ENCODE results near the gene TFPI.

TFPI gene

DNA sequence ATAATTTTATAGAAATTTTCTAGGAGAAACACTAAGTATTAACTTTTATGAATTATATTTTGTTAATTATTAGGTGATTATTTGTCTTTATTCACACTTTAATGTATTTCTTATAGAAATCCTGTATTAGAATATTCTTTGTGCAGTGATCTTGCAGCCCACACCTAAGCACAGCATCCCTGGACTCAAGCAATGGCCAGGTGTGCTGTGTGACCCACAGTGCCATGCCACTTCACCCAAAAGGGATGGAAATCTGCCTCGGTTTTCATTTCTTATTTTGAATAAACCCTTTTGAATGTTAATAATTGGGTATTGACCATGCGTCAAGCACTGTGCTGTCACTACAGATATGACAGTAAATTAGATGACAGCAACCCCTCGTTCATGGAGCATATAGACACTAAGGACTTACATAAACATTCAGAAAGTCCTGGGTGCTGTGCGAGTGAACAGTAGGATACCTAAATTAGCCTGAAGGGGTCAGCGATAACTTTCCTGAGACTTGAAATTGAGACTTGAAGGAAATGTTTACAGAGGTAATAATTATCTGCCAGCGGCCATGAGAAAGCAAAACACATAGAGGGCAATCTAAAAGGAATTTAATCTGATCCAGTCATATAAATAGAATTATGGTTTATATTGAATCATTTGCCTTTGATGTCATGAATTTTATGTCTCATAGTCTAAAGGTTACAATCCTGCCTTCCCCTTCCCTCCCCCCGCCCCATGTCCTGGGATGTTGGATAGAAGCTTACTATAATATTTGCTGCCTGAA is 53.5 kb downstream of the TFPI start:
- no peak overlapping the region for H3K4me3 ChIP-seq (replicated peaks; ENCODE audit: low read depth, low read length)
- TF ChIP-seq, protein P1, sequence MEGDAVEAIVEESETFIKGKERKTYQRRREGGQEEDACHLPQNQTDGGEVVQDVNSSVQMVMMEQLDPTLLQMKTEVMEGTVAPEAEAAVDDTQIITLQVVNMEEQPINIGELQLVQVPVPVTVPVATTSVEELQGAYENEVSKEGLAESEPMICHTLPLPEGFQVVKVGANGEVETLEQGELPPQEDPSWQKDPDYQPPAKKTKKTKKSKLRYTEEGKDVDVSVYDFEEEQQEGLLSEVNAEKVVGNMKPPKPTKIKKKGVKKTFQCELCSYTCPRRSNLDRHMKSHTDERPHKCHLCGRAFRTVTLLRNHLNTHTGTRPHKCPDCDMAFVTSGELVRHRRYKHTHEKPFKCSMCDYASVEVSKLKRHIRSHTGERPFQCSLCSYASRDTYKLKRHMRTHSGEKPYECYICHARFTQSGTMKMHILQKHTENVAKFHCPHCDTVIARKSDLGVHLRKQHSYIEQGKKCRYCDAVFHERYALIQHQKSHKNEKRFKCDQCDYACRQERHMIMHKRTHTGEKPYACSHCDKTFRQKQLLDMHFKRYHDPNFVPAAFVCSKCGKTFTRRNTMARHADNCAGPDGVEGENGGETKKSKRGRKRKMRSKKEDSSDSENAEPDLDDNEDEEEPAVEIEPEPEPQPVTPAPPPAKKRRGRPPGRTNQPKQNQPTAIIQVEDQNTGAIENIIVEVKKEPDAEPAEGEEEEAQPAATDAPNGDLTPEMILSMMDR (IDR thresholded peaks at IDR 0.05; ENCODE audit: low read depth, low read length, missing control alignments), result peak; percentile 29
- DNase-seq (ENCODE audit: extremely low read depth, low read depth), result no peak

DNA sequence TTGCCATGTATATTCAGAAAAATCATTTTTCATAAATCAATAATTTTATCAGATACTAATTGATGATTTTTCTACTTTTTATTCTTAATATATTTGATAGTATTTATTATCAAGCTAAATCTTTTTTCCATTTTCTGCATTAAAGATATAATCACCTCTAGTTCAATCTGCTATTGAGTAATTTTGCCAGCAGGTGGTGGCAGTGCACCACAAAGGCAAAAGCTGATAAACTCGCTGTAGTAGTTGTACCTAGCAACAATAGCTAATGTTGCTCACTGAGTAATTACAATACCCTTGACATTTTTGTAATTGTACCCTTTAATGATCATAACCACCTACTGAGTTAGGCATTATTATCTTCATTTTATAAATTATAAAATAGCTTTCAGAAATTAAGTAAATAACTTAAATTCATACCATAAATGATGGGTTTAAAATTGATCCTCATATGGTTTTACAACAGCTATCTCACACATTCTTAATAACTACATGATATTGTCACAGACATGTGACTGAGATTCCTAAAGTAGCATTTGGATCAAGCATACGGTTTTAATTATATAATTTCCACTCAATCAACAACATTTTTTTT is 54.2 kb downstream of the TFPI start:
- DNase-seq (ENCODE audit: extremely low read depth, low read depth), result no peak
- TF ChIP-seq, protein P1 (IDR thresholded peaks at IDR 0.05; ENCODE audit: low read depth, low read length, missing control alignments), result peak; percentile 65
- H3K4me3 ChIP-seq (replicated peaks; ENCODE audit: low read depth, low read length), result no peak overlapping the region

DNA sequence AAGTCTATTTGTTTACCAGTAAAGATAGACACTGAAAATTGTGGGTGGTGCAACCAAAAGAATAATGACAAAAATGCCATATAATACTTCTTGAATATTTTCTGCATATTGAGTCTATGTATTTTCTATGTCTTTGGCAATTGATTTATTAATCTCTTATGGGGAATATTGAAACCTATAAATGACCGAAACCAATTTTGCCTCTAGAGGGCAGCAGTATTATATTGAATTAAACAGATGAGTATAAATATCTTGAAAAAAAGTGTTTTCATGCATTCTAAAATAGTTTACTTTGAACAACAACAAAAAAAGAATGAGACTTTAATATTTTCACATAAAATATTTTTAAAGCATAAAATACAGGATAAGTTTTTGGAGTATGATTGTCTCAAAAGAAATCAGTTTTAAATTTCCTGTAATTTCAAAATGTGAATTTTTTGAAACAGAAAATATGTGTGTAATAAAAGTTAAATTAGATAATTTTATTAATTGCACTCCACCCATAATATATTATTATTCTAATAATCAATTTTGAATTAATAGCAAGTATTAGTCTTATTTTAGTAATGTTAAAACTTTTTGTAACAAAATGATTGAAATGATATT is 56.3 kb downstream of the TFPI start:
- no peak overlapping the region for H3K4me3 ChIP-seq (replicated peaks; ENCODE audit: low read depth, low read length)
- no peak for DNase-seq (ENCODE audit: extremely low read depth, low read depth)
- TF ChIP-seq, protein P1 (IDR thresholded peaks at IDR 0.05; ENCODE audit: low read depth, low read length, missing control alignments), result peak; percentile 28

DNA sequence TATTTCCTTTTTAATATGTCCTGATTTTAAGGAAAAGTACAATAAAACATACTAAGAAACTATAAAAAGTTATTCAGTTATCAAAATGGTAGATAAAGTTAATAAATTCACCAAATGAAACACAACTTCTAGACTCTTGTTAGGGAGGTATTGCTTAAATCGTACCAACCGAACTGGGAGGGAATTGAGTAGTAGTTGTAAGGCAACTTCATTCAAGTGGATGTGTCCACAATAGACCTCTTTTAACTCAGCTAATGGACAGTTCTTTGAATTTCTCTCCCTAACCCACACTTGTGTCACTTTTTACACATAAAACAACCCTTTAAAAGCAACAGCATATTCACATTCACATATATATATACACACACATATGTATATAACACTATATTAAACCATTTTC is 57.1 kb downstream of the TFPI start:
- DNase-seq (ENCODE audit: extremely low read depth, low read depth), result no peak
- H3K4me3 ChIP-seq (replicated peaks; ENCODE audit: low read depth, low read length), result no peak overlapping the region
- TF ChIP-seq, protein P1 (IDR thresholded peaks at IDR 0.05; ENCODE audit: low read depth, low read length, missing control alignments), result no peak

DNA sequence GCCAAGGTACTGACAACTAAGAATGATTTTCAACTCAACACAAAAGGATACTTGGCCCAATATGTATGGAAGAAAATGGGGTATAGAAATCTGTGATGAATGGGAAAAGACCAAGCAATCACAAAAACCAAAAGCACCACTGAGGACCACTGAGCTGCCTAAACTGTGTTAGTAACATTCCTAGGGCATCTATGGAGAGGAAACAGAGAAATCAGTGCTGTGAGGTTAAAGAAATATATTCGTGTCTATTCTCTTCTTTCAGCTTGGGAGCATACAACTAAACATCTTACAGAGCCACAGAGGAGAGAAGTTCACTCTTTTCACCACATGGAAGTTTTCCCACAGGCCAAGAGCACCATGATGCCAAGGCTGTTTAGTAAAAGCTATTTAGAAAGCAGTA is 58.9 kb downstream of the TFPI start:
- DNase-seq (ENCODE audit: extremely low read depth, low read depth), result no peak
- H3K4me3 ChIP-seq (replicated peaks; ENCODE audit: low read depth, low read length), result no peak overlapping the region
- TF ChIP-seq, protein P1 (IDR thresholded peaks at IDR 0.05; ENCODE audit: low read depth, low read length, missing control alignments), result no peak

DNA sequence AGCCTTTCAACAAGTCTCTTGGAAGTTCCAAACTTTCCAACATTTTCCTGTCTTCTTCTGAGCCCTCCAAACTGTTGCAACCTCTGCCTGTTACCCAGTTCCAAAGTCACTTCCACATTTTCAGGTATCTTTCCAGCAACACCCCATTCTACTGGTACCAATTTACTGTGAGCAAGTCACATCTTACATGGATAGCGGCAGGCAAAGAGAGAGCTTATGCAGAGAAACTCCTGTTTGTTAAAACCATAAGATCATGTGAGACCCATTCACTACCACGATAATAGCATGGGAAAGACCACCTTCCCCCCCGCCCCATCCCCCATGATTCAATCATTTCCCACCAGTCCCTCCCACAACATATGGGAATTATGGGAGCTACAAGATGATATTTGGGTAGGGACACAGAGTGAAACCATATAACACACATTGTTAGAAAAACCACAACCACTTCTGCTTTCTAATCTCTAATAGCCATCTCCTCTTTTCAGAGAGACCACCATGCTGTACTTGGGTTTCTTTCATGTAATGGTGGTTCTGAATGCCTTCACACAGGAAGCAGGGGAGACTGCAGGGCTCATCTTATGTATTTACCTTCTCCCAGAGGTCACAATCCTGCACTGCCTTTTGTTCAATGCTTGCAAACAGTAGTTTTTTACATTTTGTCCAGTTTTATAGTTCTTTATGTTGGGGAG is 60.2 kb downstream of the TFPI start:
- no peak overlapping the region for H3K4me3 ChIP-seq (replicated peaks; ENCODE audit: low read depth, low read length)
- TF ChIP-seq, protein P1 (IDR thresholded peaks at IDR 0.05; ENCODE audit: low read depth, low read length, missing control alignments), result no peak
- DNase-seq (ENCODE audit: extremely low read depth, low read depth), result no peak

Data from HFF-Myc (cell line).